ENCODE results near the gene RELL2. TPM values are rescaled to one million over a fixed set of nuclear protein-coding genes. Genes with fewer than 3 reads are reported as not detected.

Gene RELL2, protein sequence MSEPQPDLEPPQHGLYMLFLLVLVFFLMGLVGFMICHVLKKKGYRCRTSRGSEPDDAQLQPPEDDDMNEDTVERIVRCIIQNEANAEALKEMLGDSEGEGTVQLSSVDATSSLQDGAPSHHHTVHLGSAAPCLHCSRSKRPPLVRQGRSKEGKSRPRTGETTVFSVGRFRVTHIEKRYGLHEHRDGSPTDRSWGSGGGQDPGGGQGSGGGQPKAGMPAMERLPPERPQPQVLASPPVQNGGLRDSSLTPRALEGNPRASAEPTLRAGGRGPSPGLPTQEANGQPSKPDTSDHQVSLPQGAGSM
- 28.0 and 29.8 TPM in 2 replicates for total RNA-seq (2014; rRNA removed; shearing (Covaris generic))
- total RNA-seq (2022) = 37.9 and 43.1 TPM in 2 replicates
- percentile 75 among the genes with signal in this experiment for Bru-seq, nascent RNA
- BruChase-seq, experiment 1, labeled RNA remaining after a 6-hour chase = percentile 68 among the genes with signal in this experiment
- BruChase-seq, experiment 2, labeled RNA remaining after a 2-hour chase = percentile 72 among the genes with signal in this experiment
- long read RNA-seq, transcript RELL2-204 (6 exons, 2,461 nt) = minor isoform, 16 of 121 reads
- long read RNA-seq, transcript RELL2-202 (8 exons, 2,154 nt) = major isoform, 33 of 121 reads
- long read RNA-seq, transcript RELL2-201 (7 exons, 2,520 nt) = minor isoform, 23 of 121 reads
- long read RNA-seq, partial matches to known transcripts = 24 of 121 reads
- long read RNA-seq, other reads (novel, unspliced or antisense) = 25 of 121 reads

- H3K27ac ChIP-seq (ENCODE audit: low read depth, low read length, poor library complexity, severe bottlenecking) = peak within 1 kb of the TSS; percentile 59
- ChIA-PET CTCF (ENCODE audit: unreplicated experiment) (interaction anchor here (0.9 to 2.5 kb wide), 3 partner anchors 14 to 43 kb away, joined by 4 to 11 read pairs (median 7); partner anchors contain the start of genes DIAPH1 and FCHSD1), POLR2A (interaction anchor here (0.6 to 8.6 kb wide), 18 partner anchors 9 to 280 kb away, joined by 3 to 101 read pairs (median 4); partner anchors contain the start of genes DIAPH1 and FCHSD1)
- H3K4me2 ChIP-seq (ENCODE audit: low read length) = peak within 1 kb of the TSS; percentile 73
- intact Hi-C loops (cut with micrococcal nuclease; ENCODE audit: unreplicated experiment) = loop anchor here (1.0 to 5.0 kb wide), 2 partner anchors 17 to 109 kb away; no protein-coding TSS in a partner anchor
- peaks cover 50% of the 10 kb centered on the region for H3K79me2 ChIP-seq (ENCODE audit: insufficient read depth, low read depth, low read length)
- H3K4me3 ChIP-seq (ENCODE audit: low read depth, low read length, poor library complexity, severe bottlenecking) = peak within 1 kb of the TSS; percentile 98
- H2AFZ ChIP-seq (ENCODE audit: low read length) = peak within 1 kb of the TSS; percentile 81; the same call in 1 of the 2 replicates
- H3K9me2 ChIP-seq (ENCODE audit: insufficient read depth, low read length) = no peaks in the 10 kb centered on the region
- H4K20me1 ChIP-seq (ENCODE audit: insufficient read depth, low read length) = peaks cover 5% of the 10 kb centered on the region
- peaks cover 34% of the 10 kb centered on the region for H3K4me1 ChIP-seq (ENCODE audit: insufficient read depth, low read length, poor library complexity, severe bottlenecking)
- no peaks in the 10 kb centered on the region for H3K9me3 ChIP-seq (ENCODE audit: low read length)
- BruUV-seq (replicated peaks) = no TSS peak
- DNase-seq (ENCODE audit: low spot score) = peak; percentile 92
- TF ChIP-seq EZH2phosphoT487 (IDR thresholded peaks at IDR 0.05; ENCODE audit: borderline replicate concordance, low read depth, low read length) = no peak
- TF ChIP-seq, protein P1, sequence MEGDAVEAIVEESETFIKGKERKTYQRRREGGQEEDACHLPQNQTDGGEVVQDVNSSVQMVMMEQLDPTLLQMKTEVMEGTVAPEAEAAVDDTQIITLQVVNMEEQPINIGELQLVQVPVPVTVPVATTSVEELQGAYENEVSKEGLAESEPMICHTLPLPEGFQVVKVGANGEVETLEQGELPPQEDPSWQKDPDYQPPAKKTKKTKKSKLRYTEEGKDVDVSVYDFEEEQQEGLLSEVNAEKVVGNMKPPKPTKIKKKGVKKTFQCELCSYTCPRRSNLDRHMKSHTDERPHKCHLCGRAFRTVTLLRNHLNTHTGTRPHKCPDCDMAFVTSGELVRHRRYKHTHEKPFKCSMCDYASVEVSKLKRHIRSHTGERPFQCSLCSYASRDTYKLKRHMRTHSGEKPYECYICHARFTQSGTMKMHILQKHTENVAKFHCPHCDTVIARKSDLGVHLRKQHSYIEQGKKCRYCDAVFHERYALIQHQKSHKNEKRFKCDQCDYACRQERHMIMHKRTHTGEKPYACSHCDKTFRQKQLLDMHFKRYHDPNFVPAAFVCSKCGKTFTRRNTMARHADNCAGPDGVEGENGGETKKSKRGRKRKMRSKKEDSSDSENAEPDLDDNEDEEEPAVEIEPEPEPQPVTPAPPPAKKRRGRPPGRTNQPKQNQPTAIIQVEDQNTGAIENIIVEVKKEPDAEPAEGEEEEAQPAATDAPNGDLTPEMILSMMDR (conservative IDR thresholded peaks at IDR 0.05; ENCODE audit: low read length) = no peak
- peaks cover 58% of the 10 kb centered on the region for H3K36me3 ChIP-seq (ENCODE audit: insufficient read depth, low read length)
Measured at GRCh38 chr5:141636413-141637122, at the start of gene RELL2, which contains the start of gene HDAC3. RELL2 (plus strand) TSS chr5:141636997; CDS start chr5:141638226, 1,229 bp downstream. HDAC3 (minus strand) TSS chr5:141636849; CDS start chr5:141636790, 59 bp downstream.

- intact Hi-C loops (cut with micrococcal nuclease; ENCODE audit: unreplicated experiment) = loop anchor here (5.0 kb wide), 1 partner anchor 102 kb away; no protein-coding TSS in a partner anchor
- H3K36me3 ChIP-seq (ENCODE audit: insufficient read depth, low read length) = peaks cover 55% of the 10 kb centered on the region
- H3K4me2 ChIP-seq (ENCODE audit: low read length) = no peak overlapping the region
- H2AFZ ChIP-seq (ENCODE audit: low read length) = no peak overlapping the region
- TSS peak; percentile 14 for BruUV-seq (replicated peaks)
- no peaks in the 10 kb centered on the region for H3K9me3 ChIP-seq (ENCODE audit: low read length)
- H3K4me3 ChIP-seq (ENCODE audit: low read depth, low read length, poor library complexity, severe bottlenecking) = no peak overlapping the region
- H3K79me2 ChIP-seq (ENCODE audit: insufficient read depth, low read depth, low read length) = peaks cover 20% of the 10 kb centered on the region; the same call in 1 of the 2 replicates
- H3K27ac ChIP-seq (ENCODE audit: low read depth, low read length, poor library complexity, severe bottlenecking) = no peak overlapping the region
- CTCF ChIA-PET (ENCODE audit: unreplicated experiment) = no interaction called here
- no peaks in the 10 kb centered on the region for H3K9me2 ChIP-seq (ENCODE audit: insufficient read depth, low read length)
- H3K4me1 ChIP-seq (ENCODE audit: insufficient read depth, low read length, poor library complexity, severe bottlenecking) = peaks cover 22% of the 10 kb centered on the region
- TF ChIP-seq EZH2phosphoT487 (IDR thresholded peaks at IDR 0.05; ENCODE audit: borderline replicate concordance, low read depth, low read length) = no peak
- TF ChIP-seq, protein P1 (conservative IDR thresholded peaks at IDR 0.05; ENCODE audit: low read length) = no peak
- POLR2A ChIA-PET = interaction anchor here (0.6 to 0.9 kb wide), 3 partner anchors 22 to 74 kb away, joined by 3 read pairs; no protein-coding TSS in a partner anchor
- H4K20me1 ChIP-seq (ENCODE audit: insufficient read depth, low read length) = no peaks in the 10 kb centered on the region
- no peak for DNase-seq (ENCODE audit: low spot score)
Measured at GRCh38 chr5:141590127-141590526, 46.7 kb upstream of the RELL2 start.

All from OCI-LY7 (cell line).